Breast epithelium (tissue), 3 donors: Measurements from ENCODE around the gene NFIC.

Experiments used
- POLR2A ChIP-seq: fragments of 450-650 bp; IDR thresholded peaks from one replicate; pipeline ENCODE4 v1.6.1; 2016; ENCODE audit warnings: antibody characterized with exemption, mild to moderate bottlenecking, moderate library complexity
- TF ChIP-seq, protein P1 (sequence below), 3 donors: fragments of 450-650 bp; IDR thresholded peaks; one replicate each; pipeline ENCODE4 v1.5.1; 2016 to 2017; ENCODE audit warnings: antibody characterized with exemption in 3 of 3, mild to moderate bottlenecking in 3 of 3, moderate library complexity in 3 of 3

DNA sequence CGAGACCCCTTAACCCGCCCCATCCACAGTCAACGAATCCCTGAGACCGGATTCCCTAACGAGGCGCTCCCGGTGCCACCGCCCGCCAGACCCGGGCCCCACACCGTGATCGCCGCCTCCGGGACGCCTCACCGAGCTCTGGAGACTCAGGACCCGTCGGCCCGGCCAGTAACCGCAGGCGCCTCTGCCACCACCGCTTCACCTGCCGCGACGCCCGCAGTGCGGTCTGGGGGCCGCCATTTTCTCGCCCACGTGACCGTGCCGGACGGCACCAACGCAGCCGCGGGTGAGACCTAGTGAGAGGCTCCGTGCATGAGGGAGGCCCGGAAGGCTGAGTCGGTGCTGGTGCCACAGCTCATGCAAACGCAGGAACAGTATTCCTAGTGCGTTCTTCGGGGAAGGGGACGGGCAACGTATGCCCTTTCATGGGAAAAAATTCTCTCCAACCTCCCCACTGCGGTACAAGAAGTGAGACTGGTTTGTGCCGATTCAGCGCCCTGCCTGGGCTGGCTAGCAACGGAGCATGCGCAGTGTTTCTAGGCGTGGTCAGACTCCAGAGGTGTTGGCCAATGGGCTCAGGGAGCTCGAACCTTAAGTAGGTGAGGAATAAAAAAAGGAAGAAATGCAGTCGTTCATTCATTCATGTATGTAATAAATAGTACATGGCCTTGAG, 134.2 kb downstream of the NFIC start, which contains the start of gene DOHH:
- TF ChIP-seq POLR2A, result no peak
- TF ChIP-seq, protein P1, sequence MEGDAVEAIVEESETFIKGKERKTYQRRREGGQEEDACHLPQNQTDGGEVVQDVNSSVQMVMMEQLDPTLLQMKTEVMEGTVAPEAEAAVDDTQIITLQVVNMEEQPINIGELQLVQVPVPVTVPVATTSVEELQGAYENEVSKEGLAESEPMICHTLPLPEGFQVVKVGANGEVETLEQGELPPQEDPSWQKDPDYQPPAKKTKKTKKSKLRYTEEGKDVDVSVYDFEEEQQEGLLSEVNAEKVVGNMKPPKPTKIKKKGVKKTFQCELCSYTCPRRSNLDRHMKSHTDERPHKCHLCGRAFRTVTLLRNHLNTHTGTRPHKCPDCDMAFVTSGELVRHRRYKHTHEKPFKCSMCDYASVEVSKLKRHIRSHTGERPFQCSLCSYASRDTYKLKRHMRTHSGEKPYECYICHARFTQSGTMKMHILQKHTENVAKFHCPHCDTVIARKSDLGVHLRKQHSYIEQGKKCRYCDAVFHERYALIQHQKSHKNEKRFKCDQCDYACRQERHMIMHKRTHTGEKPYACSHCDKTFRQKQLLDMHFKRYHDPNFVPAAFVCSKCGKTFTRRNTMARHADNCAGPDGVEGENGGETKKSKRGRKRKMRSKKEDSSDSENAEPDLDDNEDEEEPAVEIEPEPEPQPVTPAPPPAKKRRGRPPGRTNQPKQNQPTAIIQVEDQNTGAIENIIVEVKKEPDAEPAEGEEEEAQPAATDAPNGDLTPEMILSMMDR (IDR thresholded peaks at IDR 0.05), result no peak
